Activated T-helper 1 cell treated with anti-CD3 and anti-CD28 coated beads, Interleukin-2, amount 50 U/mL, for 16 hours (primary cell): ENCODE data around the gene PLD3.
A peak's percentile ranks its signal among the peaks of the same experiment; 100 is the strongest.
"Not testable (repeated sequence)": the region's sequence is repeated elsewhere in the genome, so short reads cannot be mapped to it uniquely, and the experiment has no call there.

ENCODE experiments used
- DNase-seq, 2 donors: peaks; one replicate each; pipeline ENCODE4 v3.0.0-alpha.2; 2020; ENCODE audit warnings: low read depth in 1 of 2, low spot score in 1 of 2

Gene PLD3

GRCh38 chr19:40388481-40388880 lies 40.0 kb downstream of the PLD3 start:
- no peak for DNase-seq

GRCh38 chr19:40389404-40390083 lies 41.0 kb downstream of the PLD3 start:
- no peak for DNase-seq

GRCh38 chr19:40390084-40390742 lies 41.7 kb downstream of the PLD3 start, which contains the start of gene HIPK4:
HIPK4 (minus strand) TSS chr19:40390181; CDS start chr19:40389902, 279 bp downstream.
- no peak for DNase-seq

- DNase-seq = no peak
Observed at GRCh38 chr19:40392123-40392522, 43.6 kb downstream of the PLD3 start.

- no peak for DNase-seq
Observed at GRCh38 chr19:40392894-40393517, 44.5 kb downstream of the PLD3 start.

- DNase-seq = no peak
Observed at GRCh38 chr19:40393894-40394815, 45.7 kb downstream of the PLD3 start.

- no peak for DNase-seq
Observed at GRCh38 chr19:40394816-40395210, 46.3 kb downstream of the PLD3 start.

- DNase-seq = no peak
Observed at GRCh38 chr19:40395956-40396355, 47.5 kb downstream of the PLD3 start.

- DNase-seq = no peak
Observed at GRCh38 chr19:40396886-40397567, 48.5 kb downstream of the PLD3 start.

GRCh38 chr19:40397568-40397906 lies 49.0 kb downstream of the PLD3 start:
- no peak for DNase-seq

GRCh38 chr19:40398417-40399131 lies 50.1 kb downstream of the PLD3 start:
- peak in 1 of 2 donors; percentile 29 for DNase-seq

- no peak for DNase-seq
Observed at GRCh38 chr19:40400559-40400958, 52.1 kb downstream of the PLD3 start.

GRCh38 chr19:40403262-40403984 lies 54.9 kb downstream of the PLD3 start:
- DNase-seq = peak; percentile 56 to 63

GRCh38 chr19:40407714-40408597 lies 59.5 kb downstream of the PLD3 start:
- DNase-seq = no peak

GRCh38 chr19:40408598-40408925 lies 60.1 kb downstream of the PLD3 start:
- not testable (repeated sequence) for DNase-seq

GRCh38 chr19:40410030-40410389 lies 61.5 kb downstream of the PLD3 start:
- DNase-seq = no peak

GRCh38 chr19:40411125-40411842 lies 62.8 kb downstream of the PLD3 start:
- DNase-seq = no peak

- no peak for DNase-seq
Observed at GRCh38 chr19:40411958-40412499, 63.5 kb downstream of the PLD3 start.
